Thyroid gland (tissue), 4 donors: ENCODE measurements around the gene ALOX15B. TPM values are rescaled to one million over a fixed set of nuclear protein-coding genes. Genes with fewer than 3 reads are reported as not detected.

ENCODE experiments used
- DNase-seq, 2 donors: peaks; one replicate each; pipeline ENCODE4 v3.0.0-alpha.2; 2019
- H3K27ac ChIP-seq, 3 donors: fragments of 200-600 bp; sonication (generic); 1 replicate in 2 of 3; 2 replicates in 1 of 3; pipeline ENCODE4 v1.5.1; 2016 to 2019; ENCODE audit warnings: mild to moderate bottlenecking in 1 of 3, moderate library complexity in 1 of 3
- H3K27me3 ChIP-seq: fragments of 200-600 bp; sonication (generic); one replicate; pipeline ENCODE4 v1.5.1; 2019
- H3K36me3 ChIP-seq, 2 donors: fragments of 200-600 bp; sonication (generic); one replicate each; pipeline ENCODE4 v1.5.1; 2016 to 2019
- H3K4me1 ChIP-seq, 2 donors: fragments of 200-600 bp; sonication (generic); one replicate each; pipeline ENCODE4 v1.5.1; 2017 to 2019
- H3K4me3 ChIP-seq, 3 donors: fragments of 200-600 bp; sonication (generic); replicated peaks in 1 of 3; 1 replicate in 2 of 3; 2 replicates in 1 of 3; pipeline ENCODE4 v1.5.1; 2016; ENCODE audit warnings: mild to moderate bottlenecking in 1 of 3
- H3K9me3 ChIP-seq: fragments of 200-600 bp; sonication (generic); one replicate; pipeline ENCODE4 v1.5.1; 2017
- CTCF ChIP-seq, 6 experiments: fragments of 200-600 bp in 3 of 6; fragments of 450-650 bp in 3 of 6; sonication (generic) in 3 of 6; IDR thresholded peaks; one replicate each; pipeline ENCODE4 v1.5.1; 2016 to 2019; ENCODE audit warnings: antibody characterized with exemption in 6 of 6, mild to moderate bottlenecking in 2 of 6, inconsistent platforms in 1 of 6, moderate library complexity in 1 of 6
- POLR2A ChIP-seq, 2 donors: fragments of 450-650 bp; IDR thresholded peaks; one replicate each; pipeline ENCODE4 v1.6.1; 2017; ENCODE audit warnings: antibody characterized with exemption in 2 of 2, mild to moderate bottlenecking in 2 of 2, moderate library complexity in 1 of 2
- WGBS, 2 donors: methylation state at CpG; one replicate each; pipeline ENCODE4 v1.1.5; 2017; 5-methylcytosine and 5-hydroxymethylcytosine counted together
- intact Hi-C: fragments of 100-400 bp; cut with DNase I; formaldehyde crosslinking; loops from one replicate; pipeline ENCODE4 v1.15.1; 2023
- total RNA-seq, 4 donors: library from RNA; depleted of rRNA; stranded (reverse); fragments of >200 nt; gene quantifications; one replicate each; pipeline ENCODE4 v1.2.3, GENCODE V29; 2016

The ALOX15B gene
- total RNA-seq, 4 donors from 2014 or later, result 0.67 to 3.3 (median 1.1) TPM

- peaks cover 9 to 15% of the 10 kb centered on the region in 2 donors for H3K4me1 ChIP-seq
Measured at GRCh38 chr17:8025176-8025911, 13.5 kb upstream of the ALOX15B start.

GRCh38 chr17:8029121-8029520, 9.7 kb upstream of the ALOX15B start:
- WGBS, 2 donors, result 76 to 83% methylated on average over 5 of the region's 5 CpGs

More at GRCh38 chr17:8025176-8025911, 13.5 kb upstream of the ALOX15B start:
- intact Hi-C loops, result no loop called here
- no peak for DNase-seq
- no peaks in the 10 kb centered on the region for H3K36me3 ChIP-seq
- no peak overlapping the region for H3K27ac ChIP-seq
- 75 to 81% methylated on average over 9 of the region's 9 CpGs for WGBS, 2 donors
- no peaks in the 10 kb centered on the region for H3K9me3 ChIP-seq
- H3K4me3 ChIP-seq, result no peak overlapping the region
- no peaks in the 10 kb centered on the region for H3K27me3 ChIP-seq
- TF ChIP-seq POLR2A (IDR thresholded peaks at IDR 0.05) (no peak), CTCF (IDR thresholded peaks at IDR 0.05) (no peak)

GRCh38 chr17:8031261-8031661, 7.6 kb upstream of the ALOX15B start:
- Histone ChIP-seq H3K4me1 (no peaks in the 10 kb centered on the region), H3K27ac (no peak overlapping the region), H3K27me3 (no peaks in the 10 kb centered on the region), H3K36me3 (no peaks in the 10 kb centered on the region), H3K4me3 (no peak overlapping the region), H3K9me3 (no peaks in the 10 kb centered on the region)
- no peak for DNase-seq
- 73 to 85% methylated on average over 6 of the region's 6 CpGs for WGBS, 2 donors
- intact Hi-C loops, result no loop called here
- no peak for TF ChIP-seq CTCF (IDR thresholded peaks at IDR 0.05)
- no peak for TF ChIP-seq POLR2A (IDR thresholded peaks at IDR 0.05)

More at GRCh38 chr17:8029121-8029520, 9.7 kb upstream of the ALOX15B start:
- Histone ChIP-seq H3K27ac (no peak overlapping the region), H3K27me3 (no peaks in the 10 kb centered on the region), H3K4me1 (peaks cover 0 to 2% of the 10 kb centered on the region in 2 donors), H3K36me3 (no peaks in the 10 kb centered on the region), H3K4me3 (no peak overlapping the region), H3K9me3 (no peaks in the 10 kb centered on the region)
- intact Hi-C loops, result no loop called here
- TF ChIP-seq POLR2A (IDR thresholded peaks at IDR 0.05) (no peak), CTCF (IDR thresholded peaks at IDR 0.05) (no peak)
- no peak for DNase-seq

GRCh38 chr17:8031950-8032349, 6.9 kb upstream of the ALOX15B start:
- Histone ChIP-seq H3K9me3 (no peaks in the 10 kb centered on the region), H3K4me3 (no peak overlapping the region), H3K36me3 (no peaks in the 10 kb centered on the region), H3K27ac (no peak overlapping the region), H3K27me3 (no peaks in the 10 kb centered on the region), H3K4me1 (no peaks in the 10 kb centered on the region)
- no peak for DNase-seq
- 97 to 100% methylated on average over 1 of the region's 1 CpG for WGBS, 2 donors
- TF ChIP-seq POLR2A (IDR thresholded peaks at IDR 0.05), result no peak
- intact Hi-C loops, result no loop called here

- Histone ChIP-seq H3K9me3 (no peaks in the 10 kb centered on the region), H3K4me3 (no peak overlapping the region), H3K4me1 (no peaks in the 10 kb centered on the region), H3K36me3 (no peaks in the 10 kb centered on the region), H3K27me3 (no peaks in the 10 kb centered on the region), H3K27ac (no peak overlapping the region)
- intact Hi-C loops, result no loop called here
- no peak for DNase-seq
- no peak for TF ChIP-seq POLR2A (IDR thresholded peaks at IDR 0.05)
- no peak for TF ChIP-seq CTCF (IDR thresholded peaks at IDR 0.05)
- WGBS, 2 donors, result 54 to 87% methylated on average over 2 of the region's 2 CpGs
Measured at GRCh38 chr17:8032442-8032841, 6.4 kb upstream of the ALOX15B start.
